Activated CD8-positive, alpha-beta memory T cell treated with anti-CD3 and anti-CD28 coated beads for 48 hours (primary cell): Measurements from ENCODE around the gene GRID2.

Source experiments
- DNase-seq, 3 experiments: peaks; one replicate each; pipeline ENCODE4 v3.0.0-alpha.2; 2020; ENCODE audit warnings: low read depth in 2 of 3, low spot score in 2 of 3

GRID2 gene

GRCh38 chr4:93061826-93062225, 758.1 kb downstream of the GRID2 start:
- no peak for DNase-seq

- no peak for DNase-seq
Measured at GRCh38 chr4:93063325-93063724, 759.6 kb downstream of the GRID2 start.

GRCh38 chr4:93065790-93066189, 762.0 kb downstream of the GRID2 start:
- DNase-seq = no peak

- no peak for DNase-seq
Measured at GRCh38 chr4:93066749-93067148, 763.0 kb downstream of the GRID2 start.

GRCh38 chr4:93072292-93072691, 768.5 kb downstream of the GRID2 start:
- DNase-seq = no peak

- DNase-seq = no peak
Measured at GRCh38 chr4:93080316-93080715, 776.5 kb downstream of the GRID2 start.

- DNase-seq = no peak
Measured at GRCh38 chr4:93084599-93085305, 781.0 kb downstream of the GRID2 start.

- no peak for DNase-seq
Measured at GRCh38 chr4:93086356-93086755, 782.6 kb downstream of the GRID2 start.

GRCh38 chr4:93092765-93093164, 789.0 kb downstream of the GRID2 start:
- DNase-seq = no peak

- DNase-seq = no peak
Measured at GRCh38 chr4:93103042-93103441, 799.3 kb downstream of the GRID2 start.

GRCh38 chr4:93116624-93117023, 812.9 kb downstream of the GRID2 start:
- no peak for DNase-seq

- DNase-seq = no peak
Measured at GRCh38 chr4:93127489-93127888, 823.7 kb downstream of the GRID2 start.

GRCh38 chr4:93132631-93133030, 828.9 kb downstream of the GRID2 start:
- no peak for DNase-seq

GRCh38 chr4:93139118-93139517, 835.4 kb downstream of the GRID2 start:
- DNase-seq = no peak

GRCh38 chr4:93143902-93144301, 840.1 kb downstream of the GRID2 start:
- DNase-seq = no peak

- DNase-seq = no peak
Measured at GRCh38 chr4:93144644-93145043, 840.9 kb downstream of the GRID2 start.

- no peak for DNase-seq
Measured at GRCh38 chr4:93147524-93148212, 843.9 kb downstream of the GRID2 start.

GRCh38 chr4:93152491-93152890, 848.7 kb downstream of the GRID2 start:
- no peak for DNase-seq

GRCh38 chr4:93157986-93158385, 854.2 kb downstream of the GRID2 start:
- no peak for DNase-seq

- DNase-seq = no peak
Measured at GRCh38 chr4:93168053-93168452, 864.3 kb downstream of the GRID2 start.

- no peak for DNase-seq
Measured at GRCh38 chr4:93169966-93170365, 866.2 kb downstream of the GRID2 start.

GRCh38 chr4:93174598-93174997, 870.8 kb downstream of the GRID2 start:
- DNase-seq = no peak

- DNase-seq = no peak
Measured at GRCh38 chr4:93178279-93178678, 874.5 kb downstream of the GRID2 start.
